GM19099 (cell line): ENCODE results near the gene BACH2.

ENCODE experiments used
- POLR2A ChIP-seq: IDR thresholded peaks from 3 replicates; pipeline ENCODE4 v1.6.1; 2011; ENCODE audit warnings: low read depth; ENCODE audit not compliant: insufficient read length; ENCODE audit errors: extremely low read depth

BACH2 gene

GRCh38 chr6:89959883-89960282 lies 336.8 kb downstream of the BACH2 start:
- TF ChIP-seq POLR2A = no peak

DNA sequence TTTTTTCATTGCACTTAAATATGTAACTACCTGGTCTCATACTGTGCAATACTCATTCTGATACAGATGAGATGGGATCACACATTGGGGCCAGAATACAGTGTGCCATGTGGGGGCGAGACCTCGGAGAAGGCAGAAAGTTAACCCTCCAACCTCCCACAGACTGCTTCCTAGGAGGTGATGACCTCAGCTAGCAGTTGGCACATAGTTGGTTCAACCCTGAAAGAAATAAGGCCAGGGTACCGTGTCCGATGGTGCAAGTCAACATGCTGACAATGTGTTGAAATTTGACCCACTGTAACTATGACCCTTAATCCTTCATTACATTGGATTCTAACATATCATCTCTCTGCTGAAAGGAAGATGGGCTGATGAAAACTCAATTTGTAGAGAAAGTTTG lies 340.5 kb downstream of the BACH2 start:
- TF ChIP-seq POLR2A = no peak

DNA sequence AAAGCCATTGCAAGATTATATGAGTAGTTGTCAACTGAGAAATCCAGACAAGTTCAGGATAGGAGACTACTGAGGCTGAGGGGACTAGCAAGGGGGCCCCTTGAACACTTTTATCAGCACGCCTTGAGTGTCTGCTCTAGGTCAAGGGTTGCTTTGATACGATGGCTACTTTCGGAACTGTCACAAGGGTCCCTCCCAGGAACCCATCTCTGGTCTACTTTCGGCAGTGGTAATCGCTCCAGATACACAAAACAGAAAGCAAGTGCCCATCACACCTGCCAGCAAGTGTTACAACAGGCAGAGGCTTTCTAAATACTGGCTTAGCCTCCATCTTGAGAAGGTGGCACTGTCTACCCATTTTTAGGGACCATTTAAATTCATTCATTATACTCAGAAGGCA lies 341.3 kb downstream of the BACH2 start:
- TF ChIP-seq POLR2A = no peak

DNA sequence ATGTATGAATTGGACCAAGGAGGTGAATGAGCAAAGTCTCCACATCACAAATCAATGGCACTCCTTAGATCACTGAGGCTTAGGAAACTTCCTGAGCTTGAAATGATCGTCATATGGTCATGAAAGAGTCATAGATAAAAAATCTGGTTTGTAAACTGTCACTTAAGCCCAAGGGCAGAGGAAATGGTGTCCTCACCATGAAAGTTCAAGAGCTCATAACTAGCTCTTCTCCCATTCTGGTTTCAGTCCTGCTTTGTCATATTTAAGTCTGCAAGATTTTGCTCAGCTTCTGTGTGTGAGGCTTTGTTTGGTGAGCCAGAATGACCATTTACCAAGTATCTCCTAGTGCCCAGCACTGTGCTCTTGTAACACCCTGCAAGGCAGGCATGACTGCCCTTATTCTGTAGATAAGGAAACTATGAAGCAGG lies 341.9 kb downstream of the BACH2 start:
- no peak for TF ChIP-seq POLR2A

GRCh38 chr6:89952686-89953085 lies 344.0 kb downstream of the BACH2 start:
- TF ChIP-seq POLR2A = no peak

DNA sequence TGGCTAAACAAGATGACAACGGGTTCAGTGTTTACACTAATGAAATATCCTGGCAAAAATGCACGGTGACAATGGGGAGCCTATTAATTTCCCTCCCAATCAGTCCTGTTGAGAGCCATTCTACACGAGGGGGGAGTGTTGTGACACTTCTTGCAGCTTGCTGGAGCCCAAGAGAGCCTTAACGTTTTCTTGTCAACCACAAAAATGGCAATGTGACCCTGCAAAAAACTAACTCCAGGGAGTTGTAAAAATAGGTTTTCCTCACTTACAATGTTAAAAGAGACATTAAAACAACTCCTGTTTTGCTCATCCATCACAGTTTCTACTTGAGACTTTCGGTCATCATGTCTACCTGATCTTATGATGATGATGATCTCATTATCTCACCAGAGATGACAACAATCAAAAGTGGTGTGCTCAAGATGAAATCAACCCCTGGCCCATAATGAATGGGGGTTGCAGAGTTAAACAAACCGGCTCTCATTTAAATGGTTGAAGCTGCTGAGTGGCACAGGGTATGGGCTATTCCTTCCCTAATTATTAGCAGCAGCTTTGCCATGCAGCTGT lies 344.5 kb downstream of the BACH2 start:
- TF ChIP-seq POLR2A = no peak

DNA sequence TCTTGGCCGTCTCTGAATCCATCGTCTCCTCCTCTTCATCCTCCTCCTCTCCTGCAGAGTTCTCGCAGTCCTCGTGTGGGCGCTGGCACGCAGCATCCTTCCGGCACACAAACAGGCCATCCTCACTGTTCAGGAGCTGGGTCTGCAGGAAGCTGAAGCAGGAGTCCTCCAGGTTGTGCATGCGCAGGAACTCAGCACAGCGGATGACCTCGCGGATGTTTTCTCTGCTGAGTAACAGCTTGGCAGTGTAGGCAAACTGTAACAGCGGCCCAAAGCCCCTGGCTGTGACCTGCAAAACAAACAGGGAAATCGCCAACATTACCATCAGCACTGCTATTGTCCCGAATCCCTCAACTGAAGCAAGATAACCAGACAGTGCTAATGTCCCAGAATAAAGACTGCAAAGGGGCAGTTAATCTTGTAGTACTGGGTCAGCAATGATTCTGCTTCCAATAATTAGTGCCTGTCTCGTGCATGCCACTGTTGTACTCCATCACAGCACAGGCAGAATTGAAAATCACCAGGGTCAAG lies 345.0 kb downstream of the BACH2 start:
- TF ChIP-seq POLR2A = no peak

DNA sequence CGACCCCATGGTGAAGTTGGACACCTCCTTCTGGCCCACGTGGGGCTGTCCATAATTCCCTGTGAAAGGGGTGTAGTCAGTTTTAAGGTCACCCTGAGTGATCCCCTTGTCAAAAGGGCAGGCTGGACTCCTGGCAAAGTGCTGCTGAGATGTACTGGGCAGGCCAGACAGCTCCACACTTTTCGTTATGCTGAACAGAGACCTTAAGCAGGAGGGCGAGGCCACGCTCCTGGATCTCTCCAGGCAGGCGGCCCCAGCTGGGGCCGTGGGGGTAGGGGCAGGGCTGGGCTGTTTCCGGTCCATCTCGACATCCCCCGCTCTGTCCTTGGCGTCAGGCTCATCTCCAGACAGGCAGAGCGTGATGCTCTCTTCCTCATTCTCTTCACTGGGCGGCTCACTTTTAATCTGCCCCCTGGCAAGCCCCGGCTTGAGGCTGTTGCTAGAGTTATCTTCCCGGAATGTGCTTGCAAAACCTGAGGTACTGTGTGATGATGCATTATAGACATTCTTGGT lies 345.7 kb downstream of the BACH2 start:
- TF ChIP-seq POLR2A = no peak

DNA sequence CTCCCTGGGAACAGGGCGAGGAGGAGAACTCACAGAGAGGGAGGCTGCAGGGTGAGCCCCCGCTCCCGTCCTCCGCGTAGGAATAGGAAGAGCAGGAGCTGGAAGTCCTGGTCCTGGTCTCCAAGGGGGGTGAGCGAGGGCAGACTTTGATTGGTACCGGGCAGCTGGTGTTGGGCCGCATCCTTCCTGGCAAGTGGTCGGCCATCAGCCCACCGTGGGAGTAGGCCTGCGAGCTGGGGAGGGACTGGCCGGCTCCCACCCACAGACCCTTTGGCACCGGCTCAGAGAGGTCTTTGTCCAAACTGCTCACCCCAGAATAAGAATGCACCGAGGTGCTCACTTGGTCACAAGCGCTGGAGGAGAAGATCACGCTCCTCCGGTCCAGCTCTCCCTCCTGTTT lies 346.2 kb downstream of the BACH2 start:
- TF ChIP-seq POLR2A = no peak

DNA sequence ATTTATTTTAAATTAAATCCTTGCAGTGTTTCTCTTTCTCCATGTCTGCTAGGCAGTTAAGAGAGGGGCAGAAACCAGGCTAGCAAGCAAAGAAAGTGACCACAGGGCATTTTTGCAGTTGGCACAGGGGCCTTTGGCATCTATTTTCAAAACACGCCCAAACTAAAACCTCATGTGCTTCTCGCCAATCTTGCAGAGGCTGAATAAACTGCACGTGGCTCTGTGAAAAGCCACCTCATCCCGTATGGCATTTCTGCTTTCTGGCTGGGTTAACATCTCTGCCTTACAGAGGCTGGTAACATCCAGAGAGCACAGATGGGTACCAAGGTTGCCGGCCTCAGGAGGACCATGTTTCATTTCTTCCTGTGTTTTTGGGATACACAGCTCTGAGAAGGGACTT lies 347.8 kb downstream of the BACH2 start:
- TF ChIP-seq POLR2A = no peak

GRCh38 chr6:89944826-89945407 lies 351.7 kb downstream of the BACH2 start:
- no peak for TF ChIP-seq POLR2A

GRCh38 chr6:89944181-89944755 lies 352.4 kb downstream of the BACH2 start:
- no peak for TF ChIP-seq POLR2A

- no peak for TF ChIP-seq POLR2A
Observed at GRCh38 chr6:89942601-89943000, 354.0 kb downstream of the BACH2 start.

DNA sequence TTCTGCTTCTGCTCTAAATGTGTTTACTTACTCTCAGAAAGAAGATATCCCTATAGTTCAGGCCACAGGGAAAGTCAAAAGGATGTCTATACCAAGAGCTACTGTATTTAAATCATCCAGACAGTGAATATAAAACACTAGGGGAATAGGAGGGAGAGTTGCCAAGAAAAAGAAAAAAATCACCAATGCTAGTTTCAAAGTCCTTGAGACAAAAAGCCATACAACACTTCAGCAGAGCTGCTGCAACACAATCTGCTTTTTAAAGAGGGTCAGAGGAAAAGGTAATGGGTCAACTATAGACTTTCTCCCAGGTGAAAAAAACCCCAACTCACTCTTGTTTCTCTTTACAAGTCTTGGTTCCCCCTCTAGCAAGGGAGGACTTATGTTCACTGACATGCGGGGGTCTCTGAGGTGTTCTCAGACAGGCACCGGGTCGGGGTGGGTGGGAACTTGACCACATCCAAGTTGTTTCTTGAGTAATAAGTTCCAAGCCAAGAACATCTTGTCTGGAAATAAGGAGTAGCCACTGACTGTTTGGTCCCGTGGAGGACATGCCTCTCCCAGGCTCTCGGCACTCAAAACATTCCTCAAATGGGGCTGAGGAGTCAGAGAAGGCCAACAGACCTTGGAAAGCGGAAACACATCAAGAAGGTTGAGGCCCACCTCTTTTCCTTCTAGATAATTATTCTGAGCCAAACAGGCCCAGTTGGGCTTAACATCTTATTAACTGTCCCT lies 354.7 kb downstream of the BACH2 start:
- no peak for TF ChIP-seq POLR2A

GRCh38 chr6:89941031-89941762 lies 355.4 kb downstream of the BACH2 start:
- no peak for TF ChIP-seq POLR2A

DNA sequence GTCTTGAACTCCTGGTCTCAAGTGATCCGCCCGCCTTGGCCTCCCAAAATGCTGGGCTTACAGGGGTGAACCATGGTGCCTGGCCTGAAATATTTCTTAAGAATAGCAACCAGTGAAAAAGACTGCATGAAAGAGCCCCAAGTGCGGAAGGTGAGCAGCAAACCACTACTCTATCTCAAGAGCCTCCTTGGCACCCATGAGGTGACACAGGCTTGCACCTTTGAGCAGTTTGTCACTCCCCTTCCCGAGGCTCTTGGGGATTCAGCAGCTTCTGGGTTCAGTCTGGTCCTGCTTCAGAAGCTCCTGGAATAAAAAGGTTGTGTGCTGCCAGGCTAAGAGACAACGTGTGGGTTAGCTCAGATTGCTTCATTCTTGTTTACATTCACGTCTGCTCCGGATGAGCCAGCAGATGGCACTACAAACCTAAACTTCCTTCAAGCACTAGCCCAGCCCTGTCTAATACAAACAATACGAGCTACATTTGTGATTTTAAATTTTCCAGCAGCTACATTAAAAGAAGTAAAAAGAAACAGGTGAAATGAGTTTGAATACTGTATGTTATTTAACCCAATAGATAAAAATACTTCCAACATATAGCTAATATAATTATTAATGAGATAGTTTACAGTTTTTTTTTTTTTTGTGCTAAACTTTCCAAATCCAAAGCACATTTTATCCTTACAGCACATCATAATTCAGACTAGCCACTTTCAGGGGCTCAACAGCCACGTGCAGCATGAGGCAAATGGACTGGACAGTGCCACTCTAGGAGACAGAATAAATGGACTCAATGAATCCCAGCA lies 356.2 kb downstream of the BACH2 start:
- no peak for TF ChIP-seq POLR2A
